COLO668 (cell line): ENCODE measurements around the gene SLC7A6OS.

Experiments
- DNase-seq: peaks from one replicate; lab custom pipeline; 2025; ENCODE audit not compliant: unreplicated experiment; lab: John Stamatoyannopoulos, UW

SLC7A6OS gene

DNA sequence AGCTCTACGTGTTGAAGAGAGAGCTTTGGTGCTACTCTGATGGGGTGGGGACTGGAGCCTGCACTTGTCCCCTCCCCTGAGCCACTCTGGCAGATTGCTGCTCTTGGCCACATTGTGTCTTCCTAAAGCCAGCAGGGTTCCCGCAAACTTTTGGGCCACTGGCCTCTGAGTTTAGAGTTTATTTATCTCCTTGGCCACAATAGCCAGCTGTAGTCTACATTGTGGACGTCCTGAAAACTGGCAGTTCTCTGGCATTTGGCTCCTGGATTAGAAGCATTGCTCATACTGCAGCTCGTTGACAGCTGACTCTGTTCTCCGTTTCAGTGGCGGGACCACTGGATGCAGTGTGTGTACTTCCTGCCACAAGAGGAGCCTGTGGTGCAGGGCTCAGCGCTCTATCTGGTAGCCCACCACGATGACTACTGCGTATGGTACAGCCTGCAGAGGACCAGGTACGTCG is 34.6 kb upstream of the SLC7A6OS start:
- DNase-seq, result no peak

GRCh38 chr16:68344252-68344651 is 33.5 kb upstream of the SLC7A6OS start:
- DNase-seq, result no peak

DNA sequence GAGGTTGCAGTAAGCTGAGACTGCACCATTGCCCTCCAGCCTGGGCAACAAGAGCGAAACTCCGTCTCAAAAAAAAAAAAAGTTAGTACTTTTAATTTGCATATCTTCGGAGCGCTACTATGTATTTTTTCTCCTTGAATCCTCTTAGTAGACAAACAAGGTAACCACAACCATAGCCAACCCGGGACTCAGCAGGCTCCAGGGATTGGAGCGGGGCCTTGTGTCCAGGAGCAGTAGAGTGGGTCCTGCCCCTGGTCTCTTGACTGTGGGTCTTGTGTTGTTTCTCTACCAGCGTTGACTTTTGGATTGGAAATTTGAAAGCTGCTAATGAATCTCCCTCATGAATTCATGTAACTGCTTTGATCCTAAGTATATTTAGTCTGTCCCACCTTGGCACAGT is 32.4 kb upstream of the SLC7A6OS start:
- no peak for DNase-seq

DNA sequence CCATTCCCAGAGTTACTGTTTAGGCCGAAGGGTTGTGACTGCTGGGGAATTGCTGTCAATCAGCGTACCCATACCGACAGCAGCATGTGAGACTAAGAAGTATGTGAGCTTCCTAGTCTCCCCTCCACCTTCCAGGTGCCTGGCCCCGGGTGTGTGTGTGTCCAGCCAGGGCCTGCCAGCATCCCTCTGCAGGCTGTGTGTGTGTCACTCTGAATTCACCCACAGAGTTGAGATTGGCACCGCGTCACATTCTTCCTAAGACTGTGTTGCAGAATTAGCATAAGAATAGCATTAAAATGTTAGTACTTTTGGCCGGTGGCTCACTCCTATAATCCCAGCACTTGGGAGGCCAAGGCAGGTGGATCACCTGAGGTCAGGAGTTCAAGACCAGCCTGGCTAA is 31.9 kb upstream of the SLC7A6OS start:
- DNase-seq, result no peak

- no peak for DNase-seq
Measured at GRCh38 chr16:68339214-68339613, 28.5 kb upstream of the SLC7A6OS start.

GRCh38 chr16:68338326-68339119 is 27.8 kb upstream of the SLC7A6OS start:
- no peak for DNase-seq

- no peak for DNase-seq
Measured at GRCh38 chr16:68335175-68335574, 24.4 kb upstream of the SLC7A6OS start.

GRCh38 chr16:68332411-68333121 is 21.8 kb upstream of the SLC7A6OS start:
- no peak for DNase-seq

GRCh38 chr16:68331879-68332410 is 21.2 kb upstream of the SLC7A6OS start:
- no peak for DNase-seq

DNA sequence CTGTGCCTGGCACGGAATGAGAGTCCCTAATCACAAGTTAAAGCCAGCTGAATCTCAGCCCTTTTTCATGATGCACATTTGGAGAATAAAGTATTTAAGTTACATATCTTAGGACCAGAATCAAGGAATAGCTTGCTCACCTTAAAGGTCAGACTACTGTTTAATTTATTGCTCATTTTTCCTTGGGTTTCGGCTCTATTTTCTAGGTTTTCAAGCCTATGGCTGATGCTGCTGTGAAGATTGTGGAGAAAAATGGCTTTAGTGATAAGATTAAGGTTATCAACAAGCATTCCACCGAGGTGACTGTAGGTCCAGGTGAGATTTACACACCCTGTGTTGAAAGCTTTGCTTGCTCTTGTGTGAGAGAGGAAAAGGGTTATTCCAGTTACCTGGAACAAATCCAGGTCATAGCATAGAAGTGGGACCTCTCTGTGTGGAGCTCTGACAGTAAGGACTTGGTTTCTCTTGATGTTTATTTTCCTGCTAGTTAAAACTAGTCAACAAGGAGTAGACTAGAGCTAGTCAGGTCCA is 18.2 kb upstream of the SLC7A6OS start:
- DNase-seq, result no peak

- DNase-seq, result peak; percentile 80
Measured at GRCh38 chr16:68328151-68328859, 17.6 kb upstream of the SLC7A6OS start.

DNA sequence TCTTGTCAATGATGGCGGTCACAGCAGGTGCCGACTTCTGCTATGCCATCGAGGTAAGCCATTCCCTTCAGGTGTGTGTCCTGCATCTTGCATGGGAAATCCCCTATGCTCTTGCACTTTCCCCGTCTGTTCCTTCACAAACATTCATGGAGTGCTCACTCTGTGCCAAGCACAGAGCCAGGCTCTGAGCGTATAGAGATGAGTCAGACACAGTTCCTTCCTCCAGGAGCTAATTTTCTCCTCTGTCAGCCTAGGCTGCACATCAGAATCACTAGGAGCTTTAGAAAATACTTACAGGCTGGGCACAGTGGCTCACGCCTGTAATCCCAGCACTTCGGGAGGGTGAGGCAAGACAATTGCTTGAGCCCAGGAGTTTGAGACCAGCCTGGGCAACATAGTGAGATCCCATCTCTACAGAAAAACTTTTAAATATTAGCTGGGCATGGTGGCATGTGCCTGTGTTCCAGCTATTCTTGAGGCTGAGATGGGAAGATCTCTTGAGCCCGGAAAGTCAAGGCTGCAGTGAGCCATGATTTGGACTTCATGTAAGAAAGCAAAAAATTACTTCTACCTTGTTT is 14.1 kb upstream of the SLC7A6OS start:
- DNase-seq, result no peak

DNA sequence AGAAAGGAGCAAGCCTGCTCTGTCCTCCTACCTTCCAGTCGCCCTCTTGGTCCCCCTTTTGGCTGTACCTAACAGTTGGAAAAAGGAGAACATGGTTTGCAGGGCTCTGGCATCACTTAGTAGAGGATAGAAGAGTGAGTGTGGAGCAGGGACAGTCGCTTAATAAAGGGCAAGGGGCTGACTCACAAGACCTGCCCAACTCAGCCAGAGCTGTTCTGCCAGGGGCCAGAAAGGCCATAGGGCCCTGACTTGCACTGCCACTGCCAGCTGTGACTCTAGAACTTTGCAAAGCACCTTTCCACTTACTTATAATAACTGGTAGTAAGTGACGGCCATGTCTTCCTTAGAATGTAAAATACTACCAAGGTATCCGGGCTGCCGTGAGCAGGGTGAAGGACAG is 13.6 kb upstream of the SLC7A6OS start:
- no peak for DNase-seq

GRCh38 chr16:68319185-68319908 is 8.6 kb upstream of the SLC7A6OS start:
- no peak for DNase-seq

GRCh38 chr16:68313116-68313515 is 2.4 kb upstream of the SLC7A6OS start:
- no peak for DNase-seq

GRCh38 chr16:68310437-68310773 is 341 bp downstream of the SLC7A6OS start:
- no peak for DNase-seq

GRCh38 chr16:68309799-68310198 is 947 bp downstream of the SLC7A6OS start:
- DNase-seq, result no peak

DNA sequence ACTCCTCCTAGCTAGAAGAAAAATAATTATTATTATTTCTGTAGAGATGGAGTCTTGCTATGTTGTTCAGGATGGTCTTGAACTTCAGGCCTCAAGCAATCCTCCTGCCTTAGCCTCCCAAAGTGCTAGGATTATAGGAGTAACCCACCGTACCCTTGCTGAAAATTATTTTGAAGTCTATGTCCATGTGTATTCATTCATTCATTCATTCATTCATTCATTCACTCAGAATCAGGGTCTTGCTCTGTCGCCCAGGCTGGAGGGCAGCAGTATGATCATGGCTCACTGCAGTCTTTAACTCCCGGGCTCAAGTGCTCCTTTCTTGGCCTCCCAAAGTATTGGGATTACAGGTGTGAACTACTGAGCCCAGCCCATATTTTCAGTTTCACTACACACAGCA is 4.1 kb downstream of the SLC7A6OS start:
- no peak for DNase-seq

- no peak for DNase-seq
Measured at GRCh38 chr16:68300734-68301459, 9.8 kb downstream of the SLC7A6OS start.
